HEK293T (cell line): ENCODE measurements around the gene SV2B.

ENCODE experiments used
- CTCF ChIA-PET: fragments of 350-600 bp; formaldehyde crosslinking; extraction: SDS; loops from one replicate; lab custom pipeline; 2021; ENCODE audit warnings: antibody characterized with exemption, inconsistent platforms; lab: Yijun Ruan, JAX
- POLR2A ChIA-PET: fragments of 350-600 bp; formaldehyde crosslinking; extraction: SDS; loops from one replicate; lab custom pipeline; 2020; ENCODE audit warnings: antibody characterized with exemption, inconsistent platforms; lab: Yijun Ruan, JAX
- DNase-seq: peaks from one replicate; pipeline ENCODE4 v3.0.0; 2012; ENCODE audit warnings: mixed read lengths; ENCODE audit errors: extremely low spot score
- ARNT ChIP-seq: fragments of 450-650 bp; IDR thresholded peaks from 2 replicates; pipeline ENCODE4 v1.6.1; 2017; ENCODE audit warnings: mild to moderate bottlenecking
- BHLHE40 ChIP-seq: fragments of 450-650 bp; IDR thresholded peaks from 2 replicates; pipeline ENCODE4 v1.6.1; 2016; ENCODE audit warnings: mild to moderate bottlenecking, moderate library complexity, borderline replicate concordance
- CTBP1 ChIP-seq: fragments of 450-650 bp; IDR thresholded peaks from 2 replicates; pipeline ENCODE4 v1.6.1; 2016; ENCODE audit warnings: borderline replicate concordance
- ELF4 ChIP-seq: fragments of 450-650 bp; IDR thresholded peaks from 2 replicates; pipeline ENCODE4 v1.6.1; 2017; ENCODE audit warnings: antibody characterized with exemption
- FOXA1 ChIP-seq: fragments of 450-650 bp; IDR thresholded peaks from 2 replicates; pipeline ENCODE4 v1.6.1; 2016; ENCODE audit warnings: mild to moderate bottlenecking
- FOXK2 ChIP-seq: fragments of 450-650 bp; IDR thresholded peaks from 2 replicates; pipeline ENCODE4 v1.6.1; 2016; ENCODE audit warnings: mild to moderate bottlenecking
- FOXM1 ChIP-seq: fragments of 450-650 bp; IDR thresholded peaks from 2 replicates; pipeline ENCODE4 v1.6.1; 2017; ENCODE audit warnings: mild to moderate bottlenecking, borderline replicate concordance
- HDGF ChIP-seq: fragments of 450-650 bp; IDR thresholded peaks from 2 replicates; pipeline ENCODE4 v1.6.1; 2017; ENCODE audit warnings: antibody characterized with exemption, borderline replicate concordance
- L3MBTL2 ChIP-seq: fragments of 450-650 bp; conservative IDR thresholded peaks from 2 replicates; pipeline ENCODE4 v1.6.1; 2016; ENCODE audit warnings: mild to moderate bottlenecking
- LEF1 ChIP-seq: fragments of 450-650 bp; IDR thresholded peaks from 2 replicates; pipeline ENCODE4 v1.6.1; 2017; ENCODE audit warnings: mild to moderate bottlenecking, borderline replicate concordance
- NFRKB ChIP-seq: fragments of 450-650 bp; IDR thresholded peaks from 2 replicates; pipeline ENCODE4 v1.6.1; 2016; ENCODE audit warnings: mild to moderate bottlenecking, moderate library complexity
- SP1 ChIP-seq: fragments of 450-650 bp; IDR thresholded peaks from 2 replicates; pipeline ENCODE4 v1.6.1; 2017
- SUZ12 ChIP-seq: fragments of 450-650 bp; IDR thresholded peaks from 2 replicates; pipeline ENCODE4 v1.6.1; 2016; ENCODE audit warnings: mild to moderate bottlenecking
- TARDBP ChIP-seq: fragments of 450-650 bp; IDR thresholded peaks from 2 replicates; pipeline ENCODE4 v1.6.1; 2016
- ZNF384 ChIP-seq: fragments of 450-650 bp; IDR thresholded peaks from 2 replicates; pipeline ENCODE4 v1.6.1; 2016
- TF ChIP-seq, protein P1 (sequence below): fragments of 450-650 bp; IDR thresholded peaks from 2 replicates; pipeline ENCODE4 v1.6.1; 2016

The SV2B gene, protein sequence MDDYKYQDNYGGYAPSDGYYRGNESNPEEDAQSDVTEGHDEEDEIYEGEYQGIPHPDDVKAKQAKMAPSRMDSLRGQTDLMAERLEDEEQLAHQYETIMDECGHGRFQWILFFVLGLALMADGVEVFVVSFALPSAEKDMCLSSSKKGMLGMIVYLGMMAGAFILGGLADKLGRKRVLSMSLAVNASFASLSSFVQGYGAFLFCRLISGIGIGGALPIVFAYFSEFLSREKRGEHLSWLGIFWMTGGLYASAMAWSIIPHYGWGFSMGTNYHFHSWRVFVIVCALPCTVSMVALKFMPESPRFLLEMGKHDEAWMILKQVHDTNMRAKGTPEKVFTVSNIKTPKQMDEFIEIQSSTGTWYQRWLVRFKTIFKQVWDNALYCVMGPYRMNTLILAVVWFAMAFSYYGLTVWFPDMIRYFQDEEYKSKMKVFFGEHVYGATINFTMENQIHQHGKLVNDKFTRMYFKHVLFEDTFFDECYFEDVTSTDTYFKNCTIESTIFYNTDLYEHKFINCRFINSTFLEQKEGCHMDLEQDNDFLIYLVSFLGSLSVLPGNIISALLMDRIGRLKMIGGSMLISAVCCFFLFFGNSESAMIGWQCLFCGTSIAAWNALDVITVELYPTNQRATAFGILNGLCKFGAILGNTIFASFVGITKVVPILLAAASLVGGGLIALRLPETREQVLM

DNA sequence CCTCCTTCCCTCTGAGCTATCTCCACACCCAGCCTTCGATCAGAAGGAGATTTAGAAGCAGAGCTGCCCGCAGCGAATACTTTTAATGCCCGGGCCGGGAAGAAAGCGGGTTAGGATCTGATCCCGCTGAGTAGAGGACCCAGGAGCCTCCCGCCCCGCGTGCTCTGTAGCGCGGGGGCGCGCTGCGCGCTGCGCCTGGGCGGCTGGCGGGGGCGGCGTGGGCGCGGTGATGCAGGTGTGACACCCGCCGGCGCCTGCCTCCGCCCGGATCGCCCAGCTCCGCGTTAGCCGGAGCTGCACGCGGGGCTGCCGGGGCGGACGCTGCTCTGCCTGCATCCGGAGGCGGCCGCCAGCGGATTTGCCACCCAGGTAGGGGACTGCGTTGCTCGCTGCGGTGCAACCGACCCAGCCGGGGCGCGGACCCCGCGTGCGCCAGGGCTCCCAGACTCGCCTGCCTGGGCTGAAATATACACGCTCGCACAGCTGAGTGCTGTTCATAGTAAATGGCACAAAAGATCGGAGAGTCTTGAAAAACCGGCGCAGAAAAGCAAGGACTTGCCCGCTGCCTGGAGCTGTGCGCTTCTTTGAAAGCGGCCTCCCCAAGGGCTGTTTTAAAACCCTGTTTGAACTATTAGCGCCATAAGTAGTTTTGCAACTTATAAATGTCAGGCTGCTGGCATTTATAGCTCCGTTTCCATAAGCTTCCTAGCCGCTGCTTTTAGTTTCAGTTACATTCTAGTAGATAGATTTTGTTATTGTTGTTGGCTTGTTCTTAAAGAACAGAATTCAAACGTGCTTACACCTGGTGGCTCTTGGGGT is at the start of gene SV2B:
SV2B (plus strand) TSS at position 263 of the 819 bp plus-strand sequence. CDS start 126,007 bp downstream, outside the sequence.
- ChIA-PET POLR2A (no interaction called here), CTCF (interaction anchor here (0.6 to 1.8 kb wide), 8 partner anchors 10 to 887 kb away, joined by 3 to 7 read pairs (median 4); no protein-coding TSS in a partner anchor)
- TF ChIP-seq SP1 (no peak), BHLHE40 (no peak), ZNF384 (no peak), FOXA1 (no peak), TARDBP (no peak), SUZ12 (no peak), ARNT (no peak), L3MBTL2 (no peak), FOXK2 (no peak), HDGF (no peak), FOXM1 (no peak)
- peak; percentile 46 for DNase-seq

DNA sequence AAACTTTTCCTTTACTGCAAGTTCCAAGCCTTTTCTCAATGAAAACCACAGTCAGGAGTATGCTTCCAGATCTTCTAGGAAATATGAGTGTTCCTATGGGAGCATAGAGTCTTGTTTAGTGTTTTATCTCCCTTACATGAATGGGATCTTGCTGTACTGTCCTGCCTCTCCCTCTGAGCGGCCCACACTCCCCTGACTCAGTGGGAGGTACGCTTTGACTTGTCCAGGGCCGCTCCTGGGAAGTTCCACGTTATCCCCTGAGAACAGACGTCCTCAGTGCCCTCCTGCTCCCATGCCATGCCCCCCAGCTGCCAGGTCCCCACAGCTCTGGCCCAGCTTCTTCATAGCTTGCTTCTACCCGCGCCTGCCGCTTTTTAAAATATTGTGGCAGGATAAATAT is 48.8 kb upstream of the SV2B start:
- DNase-seq, result no peak
- no peak for TF ChIP-seq SP1
- TF ChIP-seq FOXA1, result no peak
- TF ChIP-seq NFRKB, result no peak
- TF ChIP-seq LEF1, result no peak
- TF ChIP-seq TARDBP, result no peak
- TF ChIP-seq, protein P1, sequence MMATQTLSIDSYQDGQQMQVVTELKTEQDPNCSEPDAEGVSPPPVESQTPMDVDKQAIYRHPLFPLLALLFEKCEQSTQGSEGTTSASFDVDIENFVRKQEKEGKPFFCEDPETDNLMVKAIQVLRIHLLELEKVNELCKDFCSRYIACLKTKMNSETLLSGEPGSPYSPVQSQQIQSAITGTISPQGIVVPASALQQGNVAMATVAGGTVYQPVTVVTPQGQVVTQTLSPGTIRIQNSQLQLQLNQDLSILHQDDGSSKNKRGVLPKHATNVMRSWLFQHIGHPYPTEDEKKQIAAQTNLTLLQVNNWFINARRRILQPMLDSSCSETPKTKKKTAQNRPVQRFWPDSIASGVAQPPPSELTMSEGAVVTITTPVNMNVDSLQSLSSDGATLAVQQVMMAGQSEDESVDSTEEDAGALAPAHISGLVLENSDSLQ, result no peak
- TF ChIP-seq FOXK2, result no peak
- no peak for TF ChIP-seq HDGF
- ChIA-PET POLR2A (no interaction called here), CTCF (no interaction called here)

DNA sequence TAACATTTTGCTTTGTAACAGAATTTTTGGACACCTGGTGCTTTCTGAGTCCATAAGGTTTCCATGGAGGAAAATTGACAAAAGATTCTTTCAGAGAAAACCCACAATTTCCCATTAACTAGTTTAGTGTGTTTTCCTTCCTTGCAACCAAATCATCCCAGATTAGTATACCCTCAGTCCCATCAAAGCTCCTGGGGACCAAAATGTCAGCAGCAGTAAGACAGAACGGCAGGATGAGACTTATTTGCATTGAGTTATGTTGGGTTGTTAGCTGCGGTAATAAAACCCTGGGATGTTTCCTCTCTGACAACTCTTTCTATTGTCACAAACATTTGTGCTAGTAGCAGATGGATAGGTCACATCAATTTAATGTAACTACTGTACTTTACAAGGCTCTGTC is 45.2 kb upstream of the SV2B start:
- no peak for TF ChIP-seq L3MBTL2
- no peak for TF ChIP-seq CTBP1
- no peak for TF ChIP-seq ZNF384
- no peak for TF ChIP-seq NFRKB
- no peak for TF ChIP-seq SUZ12
- TF ChIP-seq ELF4, result no peak
- TF ChIP-seq FOXK2, result no peak
- TF ChIP-seq, protein P1, result no peak
- no peak for TF ChIP-seq ARNT
- no peak for TF ChIP-seq FOXM1
- TF ChIP-seq BHLHE40, result no peak
- TF ChIP-seq HDGF, result no peak
- no peak for TF ChIP-seq LEF1
- no peak for TF ChIP-seq SP1
- no peak for TF ChIP-seq TARDBP
- TF ChIP-seq FOXA1, result no peak
- DNase-seq, result no peak
- ChIA-PET POLR2A (no interaction called here), CTCF (interaction anchor here (1.1 to 3.4 kb wide), 3 partner anchors 99 to 218 kb away, joined by 3 to 36 read pairs (median 15); no protein-coding TSS in a partner anchor)

DNA sequence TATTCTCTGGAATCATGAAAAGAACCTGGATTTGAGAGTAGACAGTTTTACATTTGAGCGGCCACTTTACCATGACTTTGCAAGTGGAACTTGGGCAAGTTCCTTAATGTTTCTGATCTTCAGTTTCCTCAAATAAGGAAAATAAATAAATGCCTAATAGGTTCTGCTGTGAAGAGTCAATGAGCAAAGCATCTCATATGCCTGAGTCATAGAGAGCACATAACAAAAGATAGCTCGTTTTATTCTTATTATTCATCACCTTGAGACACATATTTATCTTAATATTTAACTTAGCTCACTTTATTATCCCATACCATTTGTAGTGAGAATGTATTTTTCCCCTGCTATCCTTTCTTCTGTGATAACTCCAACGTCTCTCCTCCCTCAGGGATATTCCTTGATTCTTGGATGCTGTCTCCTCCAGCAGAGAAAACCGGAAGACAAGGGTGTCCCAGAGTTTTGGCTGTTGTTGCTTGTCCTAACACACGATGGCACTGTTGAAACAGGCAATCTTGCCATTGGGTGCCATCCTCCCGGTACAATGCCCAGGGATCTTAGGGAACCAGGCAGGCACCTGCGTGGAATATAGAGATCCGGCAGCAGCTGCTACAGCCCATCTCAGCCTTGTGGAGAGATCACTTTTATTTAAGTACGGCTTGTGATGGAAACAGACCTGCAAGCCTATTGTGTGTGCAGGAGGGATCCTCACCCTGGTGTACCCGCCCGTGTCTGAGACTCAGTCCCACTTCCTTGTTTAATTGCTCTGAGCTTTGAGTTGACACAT is 44.3 kb upstream of the SV2B start:
- DNase-seq, result peak; percentile 84
- ChIA-PET CTCF (interaction anchor here (0.7 to 3.4 kb wide), 15 partner anchors 11 to 220 kb away, joined by 3 to 36 read pairs (median 4); partner anchors contain the start of gene SV2B), POLR2A (no interaction called here)
- TF ChIP-seq SP1, result no peak
- TF ChIP-seq ELF4, result no peak
- no peak for TF ChIP-seq L3MBTL2
- TF ChIP-seq FOXM1, result no peak
- TF ChIP-seq, protein P1, result no peak
- no peak for TF ChIP-seq FOXA1
- no peak for TF ChIP-seq HDGF
- no peak for TF ChIP-seq ZNF384
- TF ChIP-seq LEF1, result no peak
- TF ChIP-seq NFRKB, result no peak
- TF ChIP-seq SUZ12, result no peak
- no peak for TF ChIP-seq BHLHE40
- TF ChIP-seq TARDBP, result no peak
- no peak for TF ChIP-seq CTBP1
- TF ChIP-seq ARNT, result no peak
- TF ChIP-seq FOXK2, result no peak

DNA sequence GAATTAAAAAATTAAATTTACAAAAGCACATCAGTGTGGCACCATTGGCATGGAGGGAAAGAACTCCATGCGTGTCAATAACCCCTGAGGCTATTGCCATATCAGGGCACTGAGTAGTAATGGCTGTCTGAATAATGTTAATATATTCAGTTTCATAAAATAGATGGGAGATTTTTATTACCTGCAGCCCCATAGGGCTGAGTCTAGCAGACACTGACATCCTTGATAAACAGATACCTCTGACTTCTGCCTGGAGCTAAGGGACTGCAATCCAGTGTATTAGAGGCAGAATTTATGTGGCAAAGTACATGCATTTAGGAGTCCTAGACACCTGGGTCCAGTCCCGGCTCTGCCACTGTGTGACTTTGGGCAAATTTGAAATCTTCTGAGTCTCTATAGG is 38.8 kb upstream of the SV2B start:
- no peak for TF ChIP-seq BHLHE40
- TF ChIP-seq CTBP1, result no peak
- no peak for TF ChIP-seq ARNT
- no peak for TF ChIP-seq FOXM1
- no peak for TF ChIP-seq HDGF
- no peak for TF ChIP-seq FOXK2
- TF ChIP-seq FOXA1, result no peak
- TF ChIP-seq ZNF384, result no peak
- TF ChIP-seq TARDBP, result no peak
- TF ChIP-seq, protein P1, result no peak
- TF ChIP-seq NFRKB, result no peak
- no peak for TF ChIP-seq SUZ12
- no peak for TF ChIP-seq L3MBTL2
- TF ChIP-seq ELF4, result no peak
- no peak for TF ChIP-seq LEF1
- DNase-seq, result no peak
- ChIA-PET CTCF (no interaction called here), POLR2A (no interaction called here)
